GM12872 (cell line): ENCODE measurements around the gene ADAMTS2.

Experiments used
- TF ChIP-seq, protein P1 (sequence below): IDR thresholded peaks from 3 replicates; pipeline ENCODE4 v1.5.1; 2011; ENCODE audit warnings: low read depth, mild to moderate bottlenecking, low read length, moderate library complexity; ENCODE audit not compliant: insufficient read depth

ADAMTS2 gene

GRCh38 chr5:179331591-179332375 is 13.5 kb downstream of the ADAMTS2 start:
- TF ChIP-seq, protein P1, sequence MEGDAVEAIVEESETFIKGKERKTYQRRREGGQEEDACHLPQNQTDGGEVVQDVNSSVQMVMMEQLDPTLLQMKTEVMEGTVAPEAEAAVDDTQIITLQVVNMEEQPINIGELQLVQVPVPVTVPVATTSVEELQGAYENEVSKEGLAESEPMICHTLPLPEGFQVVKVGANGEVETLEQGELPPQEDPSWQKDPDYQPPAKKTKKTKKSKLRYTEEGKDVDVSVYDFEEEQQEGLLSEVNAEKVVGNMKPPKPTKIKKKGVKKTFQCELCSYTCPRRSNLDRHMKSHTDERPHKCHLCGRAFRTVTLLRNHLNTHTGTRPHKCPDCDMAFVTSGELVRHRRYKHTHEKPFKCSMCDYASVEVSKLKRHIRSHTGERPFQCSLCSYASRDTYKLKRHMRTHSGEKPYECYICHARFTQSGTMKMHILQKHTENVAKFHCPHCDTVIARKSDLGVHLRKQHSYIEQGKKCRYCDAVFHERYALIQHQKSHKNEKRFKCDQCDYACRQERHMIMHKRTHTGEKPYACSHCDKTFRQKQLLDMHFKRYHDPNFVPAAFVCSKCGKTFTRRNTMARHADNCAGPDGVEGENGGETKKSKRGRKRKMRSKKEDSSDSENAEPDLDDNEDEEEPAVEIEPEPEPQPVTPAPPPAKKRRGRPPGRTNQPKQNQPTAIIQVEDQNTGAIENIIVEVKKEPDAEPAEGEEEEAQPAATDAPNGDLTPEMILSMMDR: no peak

GRCh38 chr5:179330186-179330900 is 14.9 kb downstream of the ADAMTS2 start:
- TF ChIP-seq, protein P1: no peak

- TF ChIP-seq, protein P1: no peak
Measured at GRCh38 chr5:179328291-179328690, 17.0 kb downstream of the ADAMTS2 start.

GRCh38 chr5:179327021-179327735 is 18.1 kb downstream of the ADAMTS2 start:
- TF ChIP-seq, protein P1: no peak

DNA sequence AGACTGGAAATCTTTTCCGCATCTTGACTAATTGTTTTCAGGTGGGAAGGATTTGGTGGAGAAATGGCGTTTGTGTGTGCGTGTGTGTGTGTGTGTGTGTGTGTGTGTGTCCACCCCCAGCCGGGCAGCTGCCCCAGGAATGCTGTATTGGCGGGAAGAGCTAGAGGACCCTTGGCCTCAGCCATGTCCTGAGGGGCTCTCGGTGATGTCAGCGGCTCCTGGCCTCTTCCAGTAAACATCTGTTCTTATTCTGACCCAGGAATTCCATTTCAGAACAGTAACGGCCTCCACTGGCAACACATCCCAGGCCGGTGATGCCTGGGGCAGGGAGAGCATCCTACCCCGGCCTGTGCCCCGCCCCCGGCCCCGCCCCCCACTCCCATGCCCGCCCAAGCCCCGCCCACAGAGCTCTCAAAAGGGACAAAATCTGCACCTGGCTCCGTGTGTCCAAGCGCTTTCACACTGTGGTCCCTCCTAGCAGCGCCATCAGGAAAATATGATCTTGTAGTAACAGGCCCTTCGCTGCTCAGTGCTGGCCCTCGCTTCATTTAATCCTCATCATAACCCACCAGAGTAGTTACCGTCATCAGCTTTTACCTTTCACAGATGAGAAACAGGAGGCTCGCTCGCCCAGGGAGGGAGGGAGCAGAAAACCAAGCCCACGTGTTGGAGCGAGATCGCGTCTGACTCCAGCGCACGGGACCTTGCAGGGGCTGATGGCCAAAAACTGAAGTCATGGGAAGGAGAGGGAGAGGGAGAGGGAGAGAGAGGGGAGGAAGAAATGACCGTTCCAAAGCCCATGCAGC is 18.9 kb downstream of the ADAMTS2 start:
- TF ChIP-seq, protein P1: no peak

DNA sequence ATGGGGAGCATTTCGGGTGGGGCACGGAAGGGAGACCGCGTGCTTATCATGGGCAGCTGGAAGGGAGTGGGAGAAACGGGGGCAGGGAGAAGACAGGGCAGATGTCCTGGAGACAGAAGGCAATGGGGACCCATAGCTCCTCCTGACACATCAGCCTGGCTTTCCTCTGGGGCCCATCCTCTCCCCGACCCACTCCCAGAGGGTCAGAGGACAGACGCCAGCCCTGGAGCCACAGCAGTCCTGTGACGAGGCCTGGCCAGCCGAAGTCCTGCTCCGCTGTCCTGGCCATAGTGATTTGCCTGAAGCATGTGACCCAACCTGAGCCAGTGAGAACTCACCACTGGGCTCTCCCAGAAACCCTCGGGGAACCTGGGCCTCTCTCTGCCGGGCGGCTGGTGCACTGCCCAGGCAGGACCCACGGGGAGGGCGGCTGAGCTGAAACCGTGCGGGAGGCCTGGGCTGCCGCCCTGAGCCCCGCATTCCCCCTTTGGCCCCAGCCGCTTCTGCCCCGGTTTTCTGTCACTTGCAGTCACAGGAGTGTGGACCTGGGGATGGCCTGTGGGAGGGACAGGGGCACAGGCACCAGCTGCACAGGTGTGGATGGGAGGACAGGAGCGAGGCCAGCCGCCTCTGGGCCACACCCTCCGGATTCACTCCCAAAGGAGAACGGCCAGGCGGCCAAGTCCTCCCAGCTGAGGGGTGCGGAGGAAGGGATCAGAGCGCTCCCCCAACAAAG is 19.8 kb downstream of the ADAMTS2 start:
- TF ChIP-seq, protein P1: no peak
